Calu3 (cell line): Measurements from ENCODE around the gene NPHS1. TPM values are rescaled to one million over a fixed set of nuclear protein-coding genes. Genes with fewer than 3 reads are reported as not detected.

Source experiments
- BruUV-seq: library from RNA; stranded (reverse); fragments of 400-500 nt; replicated peaks from 2 replicates; lab custom pipeline; 2021; lab: Mats Ljungman, UMichigan
- CTCF ChIA-PET: fragments of 300-600 bp; sonication (Branson Sonifier 250); formaldehyde crosslinking; loops from one replicate; lab custom pipeline; 2022; ENCODE audit warnings: antibody characterized with exemption; lab: Charles Lee
- DNase-seq: peaks from one replicate; pipeline ENCODE4 v3.0.0; 2022
- H3K27ac Mint-ChIP-seq: one replicate; pipeline ENCODE4 v1.8.0; 2022; ENCODE audit warnings: mixed read lengths; ENCODE audit not compliant: unreplicated experiment
- H3K27me3 Mint-ChIP-seq: one replicate; pipeline ENCODE4 v1.8.0; 2022; ENCODE audit warnings: mixed read lengths; ENCODE audit not compliant: unreplicated experiment
- H3K36me3 Mint-ChIP-seq: one replicate; pipeline ENCODE4 v1.8.0; 2022; ENCODE audit warnings: mild to moderate bottlenecking, moderate library complexity, mixed read lengths; ENCODE audit not compliant: insufficient read depth, unreplicated experiment
- H3K4me1 Mint-ChIP-seq: one replicate; pipeline ENCODE4 v1.8.0; 2022; ENCODE audit warnings: mild to moderate bottlenecking, low read depth, mixed read lengths; ENCODE audit not compliant: unreplicated experiment
- H3K4me3 Mint-ChIP-seq: one replicate; pipeline ENCODE4 v1.8.0; 2022; ENCODE audit warnings: mild to moderate bottlenecking, low read depth, moderate library complexity, mixed read lengths; ENCODE audit not compliant: unreplicated experiment
- H3K9me3 Mint-ChIP-seq: one replicate; pipeline ENCODE4 v1.8.0; 2022; ENCODE audit warnings: low read depth, mixed read lengths; ENCODE audit not compliant: unreplicated experiment
- intact Hi-C: fragments of 100-400 bp; cut with micrococcal nuclease; formaldehyde crosslinking; loops from one replicate; pipeline ENCODE4 v1.10.0; 2022; ENCODE audit not compliant: unreplicated experiment
- total RNA-seq: library from RNA; stranded (reverse); gene quantifications from 2 replicates; pipeline ENCODE4 v1.2.3, GENCODE V29; 2022
- TF ChIP-seq, protein P1 (sequence below): fragments of 200-600 bp; IDR thresholded peaks from one replicate; pipeline ENCODE4 v1.8.0; 2022; ENCODE audit warnings: antibody characterized with exemption; ENCODE audit not compliant: unreplicated experiment

The NPHS1 gene
- total RNA-seq, 1 experiment from 2014 or later, result not detected

DNA sequence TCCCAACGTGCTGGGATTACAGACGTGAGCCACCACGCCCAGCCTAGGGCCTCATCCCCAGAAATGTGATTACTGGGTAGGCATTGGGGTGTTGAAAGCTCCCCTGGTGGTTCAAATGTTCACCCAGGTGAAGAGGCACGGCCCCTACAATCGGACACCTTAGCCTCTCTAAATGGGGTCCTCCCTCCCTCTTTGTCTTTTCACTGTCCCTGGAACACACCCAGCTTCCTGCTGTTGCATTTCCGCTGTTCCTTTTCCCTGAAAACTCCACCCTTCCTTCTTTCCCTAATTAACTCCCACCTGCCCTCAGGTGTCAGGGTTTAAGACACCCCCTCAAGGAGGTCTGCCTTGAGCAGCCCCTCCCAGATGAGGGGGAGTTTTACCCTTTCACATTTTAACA, 36.0 kb downstream of the NPHS1 start:
- H3K36me3 Mint-ChIP-seq, result peaks cover 6% of the 10 kb centered on the region
- intact Hi-C loops, result loop anchor here (5.0 kb wide), 1 partner anchor 124 kb away; no protein-coding TSS in a partner anchor
- H3K27ac Mint-ChIP-seq, result no peak overlapping the region
- CTCF ChIA-PET, result interaction anchor here (0.7 kb wide), 1 partner anchor 52 kb away, joined by 4 read pairs; the partner anchor contains the start of gene APLP1
- H3K27me3 Mint-ChIP-seq, result peaks cover 39% of the 10 kb centered on the region
- H3K9me3 Mint-ChIP-seq, result no peaks in the 10 kb centered on the region
- peaks cover 12% of the 10 kb centered on the region for H3K4me1 Mint-ChIP-seq
- TF ChIP-seq, protein P1, sequence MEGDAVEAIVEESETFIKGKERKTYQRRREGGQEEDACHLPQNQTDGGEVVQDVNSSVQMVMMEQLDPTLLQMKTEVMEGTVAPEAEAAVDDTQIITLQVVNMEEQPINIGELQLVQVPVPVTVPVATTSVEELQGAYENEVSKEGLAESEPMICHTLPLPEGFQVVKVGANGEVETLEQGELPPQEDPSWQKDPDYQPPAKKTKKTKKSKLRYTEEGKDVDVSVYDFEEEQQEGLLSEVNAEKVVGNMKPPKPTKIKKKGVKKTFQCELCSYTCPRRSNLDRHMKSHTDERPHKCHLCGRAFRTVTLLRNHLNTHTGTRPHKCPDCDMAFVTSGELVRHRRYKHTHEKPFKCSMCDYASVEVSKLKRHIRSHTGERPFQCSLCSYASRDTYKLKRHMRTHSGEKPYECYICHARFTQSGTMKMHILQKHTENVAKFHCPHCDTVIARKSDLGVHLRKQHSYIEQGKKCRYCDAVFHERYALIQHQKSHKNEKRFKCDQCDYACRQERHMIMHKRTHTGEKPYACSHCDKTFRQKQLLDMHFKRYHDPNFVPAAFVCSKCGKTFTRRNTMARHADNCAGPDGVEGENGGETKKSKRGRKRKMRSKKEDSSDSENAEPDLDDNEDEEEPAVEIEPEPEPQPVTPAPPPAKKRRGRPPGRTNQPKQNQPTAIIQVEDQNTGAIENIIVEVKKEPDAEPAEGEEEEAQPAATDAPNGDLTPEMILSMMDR, result no peak
- no peak for DNase-seq
- no TSS peak for BruUV-seq
- no peak overlapping the region for H3K4me3 Mint-ChIP-seq

DNA sequence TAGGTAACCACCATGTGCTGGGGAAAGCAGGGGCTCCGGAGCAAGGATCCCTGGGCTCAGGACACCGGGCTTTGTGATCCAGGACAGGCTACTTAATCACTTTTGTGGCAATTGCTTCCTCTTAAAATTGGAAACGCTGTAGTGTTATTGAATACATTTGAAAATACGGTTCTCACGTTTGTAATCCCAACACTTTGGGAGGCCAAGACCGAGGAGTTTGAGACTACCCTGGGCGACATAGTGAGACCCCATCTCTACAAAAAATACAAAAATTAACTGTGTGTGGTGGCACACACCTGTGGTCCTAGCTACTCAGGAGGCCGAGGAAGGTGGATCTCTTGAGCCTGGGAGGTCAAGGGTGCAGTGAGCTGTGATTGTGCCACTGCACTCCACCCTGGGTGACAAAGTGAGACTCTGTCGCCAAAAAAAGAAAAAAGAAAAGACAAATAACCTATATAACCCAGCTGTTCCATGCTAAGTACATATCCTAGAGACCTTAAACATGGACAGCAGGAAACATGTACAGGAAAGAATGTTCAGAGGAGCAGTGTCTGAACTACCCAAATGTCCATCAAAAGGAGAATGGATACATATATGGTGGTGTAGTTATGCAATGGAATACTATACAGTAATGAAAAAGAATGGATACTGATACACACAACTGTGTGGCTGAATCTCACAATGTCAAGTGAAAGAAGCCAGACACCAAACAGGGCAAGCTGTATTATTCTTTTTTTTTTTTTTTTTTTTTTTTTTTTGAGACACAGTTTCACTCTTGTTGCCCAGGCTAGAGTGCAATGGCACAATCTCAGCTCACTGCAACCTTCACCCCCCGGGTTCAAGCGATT, 39.0 kb downstream of the NPHS1 start:
- CTCF ChIA-PET, result interaction anchor here (0.6 kb wide), 1 partner anchor 118 kb away, joined by 3 read pairs; no protein-coding TSS in a partner anchor
- intact Hi-C loops, result no loop called here
- peaks cover 12% of the 10 kb centered on the region for H3K4me1 Mint-ChIP-seq
- DNase-seq, result no peak
- no peaks in the 10 kb centered on the region for H3K36me3 Mint-ChIP-seq
- H3K9me3 Mint-ChIP-seq, result no peaks in the 10 kb centered on the region
- TF ChIP-seq, protein P1, result no peak
- BruUV-seq, result no TSS peak
- H3K27me3 Mint-ChIP-seq, result peaks cover 31% of the 10 kb centered on the region
- H3K4me3 Mint-ChIP-seq, result no peak overlapping the region
- H3K27ac Mint-ChIP-seq, result no peak overlapping the region

DNA sequence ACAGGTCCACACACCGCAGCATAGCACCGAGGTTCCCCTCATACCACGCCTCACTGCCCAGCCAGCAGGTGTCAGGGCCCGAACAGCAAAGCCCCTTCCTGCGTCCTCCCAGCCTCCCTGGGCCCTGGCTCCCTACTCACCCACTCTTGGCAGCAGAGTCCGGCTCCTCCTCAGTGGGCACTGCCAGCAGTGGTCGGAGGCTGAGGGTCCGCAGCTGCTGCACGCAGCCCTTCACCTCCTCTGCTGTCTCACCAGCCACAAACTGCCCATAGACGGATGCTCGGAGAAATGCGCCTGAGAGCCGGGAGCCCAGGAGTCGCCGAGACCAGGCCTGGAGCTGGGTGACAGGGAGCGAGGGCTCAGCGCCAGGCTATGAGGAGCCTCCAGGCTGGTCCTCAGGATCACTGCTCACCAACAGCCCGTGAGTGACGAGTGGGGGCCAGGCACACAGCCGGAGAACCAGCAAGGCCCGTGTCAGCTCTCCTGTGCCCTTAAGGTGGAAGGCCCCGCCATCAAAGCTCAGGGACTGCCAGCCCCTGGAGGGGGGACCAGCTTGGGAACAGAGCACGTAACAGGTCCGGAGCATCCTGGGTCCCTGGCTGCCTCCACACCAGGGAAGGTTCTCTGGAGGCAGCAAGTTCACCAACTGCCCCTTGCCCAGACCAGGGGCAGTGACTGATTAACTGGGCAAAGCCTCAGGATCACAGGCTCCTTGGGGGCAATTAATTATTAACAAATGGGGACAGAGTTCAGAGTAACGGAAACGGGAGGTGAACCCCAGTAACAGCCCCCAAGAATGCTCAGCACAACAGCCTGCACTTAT, 39.9 kb downstream of the NPHS1 start, which contains the start of gene PRODH2:
Gene PRODH2, minus strand, starts transcription at position 626 of the 823 bp plus-strand sequence. Its CDS starts 40 bp downstream, at position 586.
- peaks cover 12% of the 10 kb centered on the region for H3K4me1 Mint-ChIP-seq

More for the DNA sequence above, 39.9 kb downstream of the NPHS1 start, which contains the start of gene PRODH2:
- BruUV-seq, result no TSS peak
- TF ChIP-seq, protein P1, result no peak
- CTCF ChIA-PET, result interaction anchor here (0.6 to 0.9 kb wide), 2 partner anchors 7 to 22 kb away, joined by 3 to 4 read pairs; no protein-coding TSS in a partner anchor
- Mint-ChIP-seq H3K4me3 (no peak within 1 kb of the TSS), H3K27me3 (peaks cover 33% of the 10 kb centered on the region), H3K9me3 (no peaks in the 10 kb centered on the region), H3K36me3 (no peaks in the 10 kb centered on the region), H3K27ac (no peak within 1 kb of the TSS)
- intact Hi-C loops, result no loop called here
- no peak for DNase-seq
